NCI-H2227 treated with DMSO at 0.1 percent for 48 hours (cell line): ENCODE measurements around the gene SCARF2.
"Not testable (repeated sequence)": the region's sequence is repeated elsewhere in the genome, so short reads cannot be mapped to it uniquely, and the experiment has no call there.

Experiments used
- DNase-seq: peaks from one replicate; lab custom pipeline; 2025; lab: John Stamatoyannopoulos, UW

Gene SCARF2

GRCh38 chr22:20437613-20438426, at the start of gene SCARF2:
SCARF2 (minus strand) TSS chr22:20437825; CDS start chr22:20437754, 71 bp downstream.
- peak; percentile 43 for DNase-seq

- no peak for DNase-seq
Observed at GRCh38 chr22:20486229-20486628, 48.6 kb upstream of the SCARF2 start.

GRCh38 chr22:20484948-20485683, 47.5 kb upstream of the SCARF2 start:
- no peak for DNase-seq

GRCh38 chr22:20483771-20484170, 46.1 kb upstream of the SCARF2 start:
- DNase-seq, result no peak

- not testable (repeated sequence) for DNase-seq
Observed at GRCh38 chr22:20483143-20483506, 45.5 kb upstream of the SCARF2 start.

- DNase-seq, result no peak
Observed at GRCh38 chr22:20479612-20480196, 42.1 kb upstream of the SCARF2 start.

- not testable (repeated sequence) for DNase-seq
Observed at GRCh38 chr22:20478059-20478458, 40.4 kb upstream of the SCARF2 start.

- DNase-seq, result not testable (repeated sequence)
Observed at GRCh38 chr22:20475569-20475968, 37.9 kb upstream of the SCARF2 start.

GRCh38 chr22:20475115-20475436, 37.5 kb upstream of the SCARF2 start:
- no peak for DNase-seq

GRCh38 chr22:20472629-20473442, 35.2 kb upstream of the SCARF2 start:
- DNase-seq, result no peak

GRCh38 chr22:20471126-20471833, 33.7 kb upstream of the SCARF2 start:
- DNase-seq, result no peak

- not testable (repeated sequence) for DNase-seq
Observed at GRCh38 chr22:20470525-20470924, 32.9 kb upstream of the SCARF2 start.

GRCh38 chr22:20469110-20469868, 31.7 kb upstream of the SCARF2 start:
- DNase-seq, result no peak

- DNase-seq, result no peak
Observed at GRCh38 chr22:20466659-20467379, 29.2 kb upstream of the SCARF2 start.

- DNase-seq, result no peak
Observed at GRCh38 chr22:20465759-20466077, 28.1 kb upstream of the SCARF2 start.

GRCh38 chr22:20464912-20465758, 27.5 kb upstream of the SCARF2 start:
- no peak for DNase-seq

GRCh38 chr22:20464096-20464614, 26.5 kb upstream of the SCARF2 start:
- no peak for DNase-seq

- DNase-seq, result no peak
Observed at GRCh38 chr22:20463324-20464095, 25.9 kb upstream of the SCARF2 start.
